Ishikawa (cell line): ENCODE data around the gene OPCML.

Source experiments
- CEBPB ChIP-seq: IDR thresholded peaks from 2 replicates; pipeline ENCODE4 v1.6.1; 2012
- EP300 ChIP-seq: IDR thresholded peaks from 2 replicates; pipeline ENCODE4 v1.6.1; 2012; ENCODE audit warnings: borderline replicate concordance
- FOXM1 ChIP-seq: IDR thresholded peaks from 2 replicates; pipeline ENCODE4 v1.6.1; 2012; ENCODE audit warnings: low read depth, borderline replicate concordance
- REST ChIP-seq: IDR thresholded peaks from 2 replicates; pipeline ENCODE4 v1.6.1; 2012; ENCODE audit warnings: low read depth, mild to moderate bottlenecking
- TAF1 ChIP-seq: IDR thresholded peaks from 2 replicates; pipeline ENCODE4 v1.6.1; 2012; ENCODE audit warnings: low read depth, mild to moderate bottlenecking
- TCF12 ChIP-seq: IDR thresholded peaks from 2 replicates; pipeline ENCODE4 v1.6.1; 2012; ENCODE audit warnings: low read depth
- YY1 ChIP-seq: IDR thresholded peaks from 2 replicates; pipeline ENCODE4 v1.6.1; 2012; ENCODE audit warnings: low read depth

DNA sequence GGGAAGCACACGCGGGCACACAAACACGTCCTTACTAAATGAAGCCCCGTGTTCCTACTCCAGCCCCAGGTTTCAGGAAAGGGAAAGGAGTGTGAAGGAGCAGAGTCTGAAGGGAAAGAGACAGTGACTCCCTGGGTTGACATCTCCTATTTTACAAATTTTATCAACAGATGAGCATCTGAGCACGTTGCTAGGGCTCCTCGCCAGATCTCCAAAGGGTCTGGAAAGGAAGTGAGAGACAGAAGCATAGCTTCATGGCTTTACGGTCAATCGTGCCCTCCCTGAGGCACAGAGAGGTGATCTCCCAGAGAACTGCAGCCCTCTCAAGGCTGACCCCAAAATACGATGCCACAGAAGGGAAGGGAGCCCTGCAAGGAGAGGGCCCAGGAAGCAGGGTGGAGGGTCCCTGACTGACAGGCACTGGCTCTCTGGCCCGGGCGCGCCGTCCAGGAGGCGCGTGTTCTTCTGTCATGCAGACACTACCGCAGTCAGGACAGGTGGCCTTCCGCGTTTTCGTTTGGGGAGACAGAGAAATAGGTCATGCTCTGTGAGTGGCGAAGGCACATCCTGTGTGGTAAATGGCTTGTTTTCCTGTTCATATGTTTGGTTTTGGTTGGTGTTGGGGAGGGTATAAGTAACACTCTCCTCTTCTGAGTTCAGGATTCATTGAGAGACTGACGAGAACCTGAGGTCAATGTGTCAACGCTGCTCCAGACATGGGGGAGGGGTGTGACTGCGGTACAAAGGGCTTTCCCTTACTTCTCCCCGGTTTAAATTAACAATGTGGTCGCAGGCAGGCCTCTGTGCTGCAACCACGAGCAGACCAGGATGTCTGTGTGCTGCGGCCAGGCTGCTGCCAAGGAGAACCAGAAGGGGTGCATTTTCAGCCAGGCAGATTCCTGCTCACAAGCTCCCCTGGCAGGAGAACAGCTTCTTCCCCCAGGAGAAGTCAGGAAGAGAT is 813.3 kb downstream of the OPCML start:
- TF ChIP-seq TAF1 (no peak), REST (no peak), TCF12 (no peak), CEBPB (no peak), YY1 (no peak), EP300 (no peak), FOXM1 (no peak)
